GM18508 (cell line): Measurements from ENCODE around the gene CARD11.
A peak's percentile ranks its signal among the peaks of the same experiment; 100 is the strongest.

Source experiments
- ATAC-seq: cut with Tn5 transposase; IDR thresholded peaks from one replicate; pipeline ENCODE4 v1.9.1; 2021; ENCODE audit warnings: moderate number of reproducible peaks; ENCODE audit not compliant: insufficient read depth, unreplicated experiment

The CARD11 gene

DNA sequence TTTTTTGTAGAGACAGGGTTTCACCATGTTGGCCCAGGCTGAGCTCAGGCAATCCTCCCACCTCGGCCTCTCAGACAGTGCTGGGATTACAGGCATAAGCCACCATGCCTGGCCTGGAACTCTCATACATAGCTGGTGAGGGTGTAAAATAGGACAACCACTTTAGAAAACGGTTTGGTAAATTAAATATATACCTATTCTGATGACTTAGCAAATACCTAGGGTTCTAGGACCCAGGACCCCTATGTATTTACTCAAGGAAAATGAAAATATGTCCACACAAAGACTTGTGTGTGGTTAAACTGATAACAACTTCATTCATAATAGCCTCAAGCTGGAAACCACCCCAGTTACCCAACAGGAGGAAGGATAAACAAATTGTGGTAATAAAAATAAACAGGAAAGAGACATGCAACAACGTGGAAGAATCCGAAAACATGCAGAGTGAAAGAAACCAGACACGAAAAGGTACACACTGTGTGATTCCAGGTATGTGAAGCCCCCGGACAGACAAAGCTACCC is 52.7 kb downstream of the CARD11 start:
- ATAC-seq: no peak

GRCh38 chr7:2986561-2986960 is 57.1 kb downstream of the CARD11 start:
- ATAC-seq: no peak

GRCh38 chr7:2985866-2986265 is 57.8 kb downstream of the CARD11 start:
- no peak for ATAC-seq

DNA sequence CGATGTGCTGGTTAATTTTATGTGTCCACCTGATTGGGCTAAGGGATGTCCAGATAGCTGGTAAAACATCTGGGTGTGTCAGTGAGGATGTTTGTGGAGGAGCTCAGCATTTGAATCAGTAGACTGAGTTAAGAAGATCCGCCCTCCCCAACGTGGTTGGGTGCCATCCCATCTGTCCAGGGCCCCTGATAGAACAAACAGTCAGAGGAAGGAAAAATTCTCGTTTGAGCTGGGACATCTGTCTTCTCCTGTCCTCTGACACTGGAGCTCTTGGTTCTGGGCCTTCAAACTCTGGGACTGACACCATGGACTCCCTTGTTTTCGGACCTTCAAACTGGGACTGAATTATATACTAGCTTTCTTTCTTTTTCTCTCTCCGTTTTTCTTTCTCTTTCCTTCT is 59.6 kb downstream of the CARD11 start:
- no peak for ATAC-seq

- no peak for ATAC-seq
Measured at GRCh38 chr7:2983586-2983985, 60.1 kb downstream of the CARD11 start.

DNA sequence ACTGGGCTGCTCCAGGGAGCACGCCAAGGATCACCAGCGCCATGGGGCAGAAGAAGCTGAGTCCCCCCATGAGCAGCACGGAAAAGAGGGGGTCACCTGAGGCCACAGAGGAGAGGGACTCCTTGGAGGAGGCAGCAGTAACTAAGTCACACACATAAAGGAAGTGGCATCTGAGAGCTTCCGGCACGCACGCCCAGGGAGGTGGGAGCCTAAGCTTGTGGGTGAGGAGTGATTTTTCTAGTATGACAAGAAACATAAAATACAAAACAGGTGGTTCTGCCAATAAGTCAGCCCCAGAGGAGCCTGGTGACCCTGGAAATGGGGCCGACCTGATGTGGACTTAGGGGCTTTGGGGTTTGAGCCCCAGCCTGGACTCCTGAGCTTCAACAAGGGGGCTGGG is 60.8 kb downstream of the CARD11 start:
- no peak for ATAC-seq

DNA sequence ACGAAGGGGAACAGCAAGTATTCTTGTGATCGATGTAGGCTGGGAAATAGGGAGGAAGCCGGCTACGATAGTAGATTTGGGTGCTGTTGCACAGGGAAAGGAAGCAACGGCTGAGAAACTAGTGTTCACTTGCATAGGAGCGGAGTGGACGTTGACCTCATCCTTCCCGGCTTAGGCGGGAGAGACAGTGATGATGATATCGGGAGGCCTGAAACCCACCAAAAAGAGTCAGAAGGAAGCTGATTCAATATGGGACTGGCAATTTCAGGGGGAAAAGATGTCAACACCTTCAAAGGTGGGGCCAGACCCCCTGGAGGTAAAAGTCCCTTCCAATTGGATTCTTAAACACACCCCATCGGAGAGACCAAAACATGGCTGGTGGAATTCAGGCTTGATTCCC is 61.3 kb downstream of the CARD11 start:
- ATAC-seq: no peak

DNA sequence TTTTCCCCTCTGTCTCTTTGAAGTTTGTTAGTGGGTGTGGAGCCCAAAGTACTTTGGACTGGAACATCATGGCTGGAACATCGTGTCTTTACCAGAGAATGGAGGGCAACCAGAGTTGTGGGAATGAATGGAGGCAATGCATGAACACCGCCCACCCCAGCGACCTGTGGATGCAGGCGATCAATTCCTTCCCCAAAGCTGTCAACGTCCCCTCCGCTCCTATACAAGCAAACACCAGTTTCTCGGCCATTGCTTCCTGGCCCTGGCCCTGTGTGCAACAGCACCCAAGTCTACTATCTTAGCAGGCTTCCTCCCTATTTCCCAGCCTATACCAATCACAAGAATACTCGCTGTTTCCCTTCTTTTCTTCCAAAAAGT is 62.6 kb downstream of the CARD11 start:
- ATAC-seq: no peak

- no peak for ATAC-seq
Measured at GRCh38 chr7:2980401-2981102, 63.1 kb downstream of the CARD11 start.

DNA sequence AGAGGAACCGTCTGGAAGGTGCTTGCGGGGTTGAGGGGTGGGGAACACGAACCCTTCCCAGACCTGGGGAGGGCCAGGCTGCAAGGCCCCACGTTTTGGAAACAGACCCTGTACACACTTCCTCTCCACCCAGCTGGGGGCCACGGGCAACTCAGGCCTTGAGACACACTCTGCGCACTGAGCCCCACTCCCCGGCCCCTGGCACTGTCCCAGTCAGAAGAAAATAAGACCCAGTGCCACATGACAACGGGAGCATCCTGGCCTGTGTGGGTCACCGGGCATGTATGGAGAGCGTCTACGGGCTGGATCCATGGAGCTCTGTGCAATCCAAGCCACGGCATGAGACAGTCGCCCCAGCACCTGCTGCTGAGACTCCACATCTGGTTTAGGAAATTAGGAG is 63.7 kb downstream of the CARD11 start:
- no peak for ATAC-seq

DNA sequence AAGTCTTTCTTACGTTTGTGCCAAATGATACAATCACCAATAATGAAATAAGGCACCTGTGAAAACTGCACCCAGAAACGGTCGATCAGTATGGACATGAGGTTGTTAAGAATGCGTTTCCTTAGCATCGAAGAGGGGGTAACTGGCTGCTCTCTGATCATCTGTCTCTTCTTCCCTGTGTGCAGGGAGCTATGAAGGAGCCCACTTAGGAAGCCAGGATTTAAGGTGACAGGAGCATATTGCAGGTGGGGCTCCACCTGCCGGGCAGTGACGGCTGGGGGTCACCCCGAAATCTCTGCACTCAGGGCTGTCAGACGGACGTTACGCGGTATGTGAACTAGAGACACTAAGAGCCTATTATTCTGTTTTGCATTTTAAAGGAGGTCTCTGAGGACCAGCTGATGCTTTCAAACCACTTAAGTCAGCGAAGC is 64.5 kb downstream of the CARD11 start:
- ATAC-seq: no peak

GRCh38 chr7:2978408-2978807 is 65.3 kb downstream of the CARD11 start:
- peak; percentile 66 for ATAC-seq

- ATAC-seq: no peak
Measured at GRCh38 chr7:2975821-2976371, 67.8 kb downstream of the CARD11 start.

DNA sequence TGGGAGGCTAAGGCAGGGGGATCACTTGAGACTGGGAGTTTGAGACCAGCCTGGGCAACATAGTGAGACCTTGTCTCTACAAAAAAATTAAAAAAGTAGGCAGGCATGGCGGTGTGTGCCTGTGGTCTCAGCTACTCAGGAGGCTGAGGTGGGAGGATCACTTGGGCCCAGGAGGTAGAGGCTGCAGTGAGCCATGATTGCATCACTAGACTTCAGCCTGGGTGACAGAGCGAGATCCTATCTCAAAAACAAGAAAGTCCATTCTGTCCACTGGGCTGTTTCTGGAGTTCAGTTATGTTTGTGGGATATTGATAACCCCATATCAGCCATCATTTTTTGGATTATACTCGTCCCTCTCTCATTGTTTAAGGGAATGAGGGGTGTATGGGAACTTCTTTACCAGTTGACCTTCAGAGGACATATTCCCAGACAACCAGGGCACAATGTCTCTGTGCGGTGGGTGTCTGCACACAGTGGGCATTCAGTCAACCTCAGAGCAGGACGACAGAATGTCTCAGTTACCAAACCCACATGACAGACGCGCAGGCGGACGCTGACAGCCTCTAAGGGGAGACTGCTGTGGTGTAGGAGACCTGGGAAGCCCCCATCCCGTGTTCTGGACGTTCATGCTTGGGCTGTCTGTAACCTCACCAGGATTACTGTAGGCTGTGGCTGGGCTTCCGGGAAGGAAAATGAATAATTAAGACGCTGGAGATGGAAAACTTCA is 69.4 kb downstream of the CARD11 start:
- ATAC-seq: no peak

DNA sequence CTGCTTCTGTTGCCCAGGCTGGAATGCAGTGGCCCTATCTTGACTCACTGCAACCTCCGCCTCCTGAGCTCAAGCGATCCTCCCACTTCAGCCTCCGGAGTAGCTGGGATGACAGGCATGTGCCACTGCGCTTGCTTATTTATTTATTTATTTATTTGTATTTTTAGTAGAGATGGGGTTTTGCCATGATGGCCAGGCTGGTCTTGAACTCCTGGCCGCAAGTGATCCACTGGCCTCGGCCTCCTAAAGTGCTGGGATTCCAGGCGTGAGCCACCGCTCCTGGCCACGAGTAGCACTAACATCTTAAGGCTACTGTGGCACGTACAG is 70.9 kb downstream of the CARD11 start:
- no peak for ATAC-seq

DNA sequence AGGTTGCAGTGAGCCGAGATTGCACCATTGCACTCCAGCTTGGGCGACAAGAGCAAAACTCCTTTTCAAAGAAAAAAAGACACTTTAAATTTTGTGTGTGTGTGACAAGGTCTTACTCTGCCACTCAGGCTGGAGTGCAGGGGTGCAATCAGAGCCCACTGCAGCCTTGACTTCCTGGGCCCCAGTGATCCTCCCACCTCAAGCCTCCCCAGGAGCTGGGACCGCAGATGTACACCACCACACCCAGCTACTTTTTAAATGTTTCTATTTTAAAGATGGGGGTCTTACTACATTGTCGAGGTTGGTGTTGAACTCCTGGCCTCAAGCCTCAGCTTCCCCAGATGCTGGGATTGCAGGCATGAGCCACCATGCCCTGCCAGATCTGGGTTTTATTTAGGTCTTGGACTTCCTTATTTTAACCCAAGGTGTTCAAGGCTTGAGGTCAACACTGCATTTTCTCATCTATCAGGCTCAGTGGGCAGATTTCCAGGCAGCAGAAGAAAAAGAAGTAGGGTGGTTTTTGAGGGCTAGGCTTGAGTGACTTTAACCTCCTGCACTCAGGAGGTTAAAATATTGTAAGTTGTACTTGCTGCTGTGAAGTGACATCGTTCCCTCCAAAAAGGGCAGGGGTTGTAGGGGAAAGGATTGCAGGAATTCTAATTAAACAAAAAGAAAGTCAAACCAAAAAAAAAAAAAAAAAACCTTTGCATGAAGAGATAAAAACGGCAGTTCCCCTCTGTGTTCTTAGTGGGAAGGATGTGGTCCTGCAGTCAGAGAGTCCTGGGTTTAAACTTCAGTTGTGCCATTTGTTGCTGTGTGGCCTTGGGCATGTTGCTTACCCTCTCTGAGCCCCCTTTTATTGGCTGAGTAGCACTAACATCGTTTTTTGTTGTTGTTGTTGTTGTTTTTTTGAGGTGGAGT is 71.5 kb downstream of the CARD11 start:
- ATAC-seq: peak; percentile 59

- ATAC-seq: no peak
Measured at GRCh38 chr7:2970861-2971260, 72.8 kb downstream of the CARD11 start.

- no peak for ATAC-seq
Measured at GRCh38 chr7:2970307-2970664, 73.4 kb downstream of the CARD11 start.

- no peak for ATAC-seq
Measured at GRCh38 chr7:2969398-2970306, 74.0 kb downstream of the CARD11 start.
